ENCODE data around the gene ZNF70. TPM values are rescaled to one million over a fixed set of nuclear protein-coding genes. Genes with fewer than 3 reads are reported as not detected.

Gene ZNF70
- total RNA-seq, 1 donor from 2014 or later, result 3.2 TPM

DNA sequence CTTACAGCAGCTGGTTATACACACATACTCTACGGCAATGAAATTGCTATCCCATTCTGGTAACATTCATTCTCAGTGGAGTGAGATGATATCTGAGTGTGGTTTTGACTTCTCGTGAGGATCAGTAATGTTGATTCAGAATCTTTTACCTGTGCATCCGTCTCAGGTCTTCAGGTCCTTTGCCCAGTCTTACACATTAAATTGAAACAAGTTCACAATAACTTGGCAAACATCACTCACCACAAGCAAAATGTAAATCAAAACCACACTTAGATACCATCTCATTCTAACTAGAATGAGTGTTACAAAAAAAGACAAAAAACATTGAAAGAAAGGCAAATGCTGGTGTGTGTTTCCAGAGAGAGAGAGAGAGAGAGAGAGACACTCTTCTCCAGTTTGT, 46.1 kb downstream of the ZNF70 start:
- ATAC-seq (no peak), DNase-seq (ENCODE audit: missing footprints) (no peak)
- intact Hi-C loops (cut with DNase I), result no loop called here

DNA sequence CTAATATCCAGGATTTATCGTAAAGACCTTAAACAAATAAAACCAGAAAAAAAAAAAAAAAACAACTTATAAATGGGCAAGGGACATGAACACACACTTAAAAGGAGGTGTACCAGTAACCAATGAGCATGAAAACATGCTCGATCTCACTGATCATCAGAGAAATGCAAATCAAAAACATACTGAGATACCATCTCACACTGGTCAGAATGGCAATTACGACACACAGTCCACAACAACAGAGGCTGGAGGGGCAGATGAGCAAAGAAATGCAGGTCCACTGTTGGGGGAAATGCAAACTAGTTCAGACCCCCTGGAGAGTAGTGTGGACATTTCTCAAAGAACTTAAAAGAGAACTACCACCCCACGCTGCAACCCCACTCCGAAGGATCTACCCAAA, 46.9 kb downstream of the ZNF70 start:
- intact Hi-C loops (cut with DNase I), result no loop called here
- ATAC-seq (no peak), DNase-seq (ENCODE audit: missing footprints) (no peak)

DNA sequence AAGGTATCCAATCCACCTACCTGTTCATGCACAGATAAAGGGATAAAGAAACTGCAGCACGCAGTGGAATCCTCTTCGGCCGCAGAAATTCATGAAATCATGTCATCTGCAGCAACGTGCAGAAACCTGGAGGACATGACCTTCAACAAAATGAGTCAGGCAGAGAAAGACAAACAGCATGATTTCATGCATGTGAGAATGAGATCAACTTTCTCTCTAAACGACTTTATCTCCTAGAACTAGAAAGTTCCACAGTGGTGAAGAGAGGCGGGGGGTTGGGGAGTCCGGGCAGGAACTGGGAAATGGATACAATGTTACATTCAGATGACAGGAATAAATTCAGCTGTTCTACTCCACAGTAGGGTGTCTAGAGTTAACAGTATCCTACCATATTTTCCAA, 50.2 kb downstream of the ZNF70 start:
- no peak for ATAC-seq
- no peak for DNase-seq (ENCODE audit: missing footprints)
- intact Hi-C loops (cut with DNase I), result no loop called here

DNA sequence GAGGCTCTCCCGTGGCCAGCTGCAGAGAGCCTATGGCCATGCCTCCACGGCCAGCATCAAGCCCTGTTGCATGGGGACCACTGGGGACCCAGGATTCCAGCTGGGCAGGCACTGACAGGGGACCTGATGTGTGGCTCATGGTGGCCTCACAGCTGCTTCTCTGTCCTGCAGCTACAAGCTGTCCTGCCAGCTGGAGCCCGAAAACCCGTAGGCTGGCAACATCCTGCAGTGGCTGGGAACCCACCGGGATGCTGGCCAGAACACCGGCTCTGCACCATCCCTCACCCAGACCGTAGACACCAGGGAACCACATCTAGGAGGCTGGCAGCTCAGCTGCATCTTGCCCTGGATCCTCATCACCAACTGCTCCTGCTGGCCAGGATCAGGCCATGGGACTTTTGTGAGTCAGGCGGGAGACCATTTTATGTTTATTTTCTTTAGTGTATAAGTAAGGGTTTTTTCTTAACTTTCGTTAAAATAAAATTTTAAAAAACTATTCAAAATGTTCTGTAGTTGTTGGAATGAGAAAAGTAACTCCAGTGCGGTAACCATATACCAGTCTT, 52.2 kb downstream of the ZNF70 start:
- DNase-seq (ENCODE audit: missing footprints) (no peak), ATAC-seq (no peak)
- intact Hi-C loops (cut with DNase I), result no loop called here

DNA sequence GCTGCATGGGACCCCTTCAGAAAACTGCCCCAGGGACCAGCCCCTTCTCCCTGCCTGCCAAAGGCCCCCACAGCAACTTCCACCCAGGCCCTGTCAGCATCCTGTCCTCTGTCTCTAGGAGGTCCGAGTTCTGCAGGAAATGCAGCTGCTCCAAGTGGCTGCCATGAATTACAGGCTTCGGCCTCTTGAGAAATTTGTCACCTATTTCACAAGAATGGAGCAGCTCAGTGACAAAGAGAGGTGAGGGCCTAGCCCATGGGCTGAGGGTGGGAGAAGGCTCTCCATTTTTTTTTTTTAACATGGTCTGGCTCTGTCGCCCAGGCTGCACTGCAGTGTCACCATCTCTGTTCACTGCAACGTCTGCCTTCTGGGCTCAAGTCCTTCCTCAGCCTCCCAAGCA, 52.8 kb downstream of the ZNF70 start:
- ATAC-seq (no peak), DNase-seq (ENCODE audit: missing footprints) (no peak)
- intact Hi-C loops (cut with DNase I), result no loop called here

DNA sequence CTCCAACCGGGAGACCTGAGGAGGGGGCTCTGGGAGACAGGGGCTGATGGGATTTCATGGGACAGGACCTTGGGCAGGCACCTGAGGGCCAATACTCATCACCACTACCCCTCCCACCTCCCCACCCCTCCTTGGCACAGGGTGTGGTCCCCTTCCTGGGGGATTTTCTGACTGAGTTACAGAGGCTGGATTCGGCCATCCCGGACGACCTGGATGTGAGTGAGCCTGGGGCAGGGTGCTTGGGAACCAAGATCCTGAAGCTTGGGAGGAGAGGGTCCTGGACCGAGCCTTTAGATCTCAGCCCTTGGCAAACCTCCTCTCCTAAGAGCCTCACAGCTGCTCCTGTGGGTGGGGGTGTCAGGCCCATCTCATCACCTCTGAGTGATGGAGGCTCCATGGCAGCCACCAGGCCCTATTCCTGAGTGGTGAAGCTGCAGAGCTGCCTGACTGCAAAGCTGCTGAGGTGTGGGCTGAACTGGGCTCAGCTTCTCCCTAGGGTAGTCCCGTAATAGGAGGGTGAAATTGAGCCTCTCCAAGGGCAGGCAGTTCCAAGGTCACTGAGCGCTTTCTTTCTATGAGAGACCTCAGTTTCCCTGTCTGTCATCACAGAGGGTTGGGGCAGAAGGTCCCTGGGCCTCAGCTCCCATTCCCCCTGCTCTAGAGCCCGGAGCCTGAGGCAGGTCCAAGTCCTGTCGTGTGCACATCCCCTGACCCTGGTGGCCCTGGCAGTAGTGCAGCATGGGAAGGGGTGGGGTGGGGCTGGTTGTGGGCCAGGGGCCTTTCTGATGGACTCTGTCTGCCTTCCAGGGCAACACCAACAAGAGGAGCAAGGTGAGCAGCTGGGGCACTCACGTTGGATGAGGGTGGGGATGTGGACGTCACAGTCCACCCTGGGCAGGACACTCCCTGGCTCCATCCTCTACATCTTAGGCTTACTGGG, 53.6 kb downstream of the ZNF70 start:
- peak; percentile 31 for DNase-seq (ENCODE audit: missing footprints)
- no peak for ATAC-seq
- intact Hi-C loops (cut with DNase I), result no loop called here

DNA sequence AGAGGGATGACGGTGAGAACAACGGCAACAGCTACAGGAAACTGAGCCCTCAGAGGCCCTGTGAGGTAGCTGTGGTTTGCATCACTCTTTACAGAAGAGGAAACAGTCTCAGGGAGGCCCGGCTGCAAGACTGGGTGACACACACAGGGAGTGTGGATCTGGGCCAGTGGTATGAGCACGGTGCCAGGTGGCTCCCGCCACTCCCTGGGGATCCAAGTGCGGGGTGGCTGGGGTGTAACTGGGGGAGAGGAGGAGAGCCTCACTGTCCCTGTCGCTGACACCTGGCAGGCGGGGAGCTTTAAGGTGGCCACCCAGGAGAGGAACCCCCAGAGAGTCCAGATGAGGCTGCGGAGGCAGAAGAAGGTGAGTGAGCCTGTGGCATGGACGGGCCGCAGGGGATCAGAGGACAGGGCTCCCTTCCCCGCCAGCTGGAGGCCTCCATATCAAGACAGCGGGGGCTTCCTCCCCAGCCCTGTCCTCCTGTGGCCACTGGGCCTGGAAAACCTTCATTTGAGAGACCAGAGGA, 54.5 kb downstream of the ZNF70 start:
- intact Hi-C loops (cut with DNase I), result no loop called here
- ATAC-seq, result peak; percentile 50
- peak; percentile 76 for DNase-seq (ENCODE audit: missing footprints)

DNA sequence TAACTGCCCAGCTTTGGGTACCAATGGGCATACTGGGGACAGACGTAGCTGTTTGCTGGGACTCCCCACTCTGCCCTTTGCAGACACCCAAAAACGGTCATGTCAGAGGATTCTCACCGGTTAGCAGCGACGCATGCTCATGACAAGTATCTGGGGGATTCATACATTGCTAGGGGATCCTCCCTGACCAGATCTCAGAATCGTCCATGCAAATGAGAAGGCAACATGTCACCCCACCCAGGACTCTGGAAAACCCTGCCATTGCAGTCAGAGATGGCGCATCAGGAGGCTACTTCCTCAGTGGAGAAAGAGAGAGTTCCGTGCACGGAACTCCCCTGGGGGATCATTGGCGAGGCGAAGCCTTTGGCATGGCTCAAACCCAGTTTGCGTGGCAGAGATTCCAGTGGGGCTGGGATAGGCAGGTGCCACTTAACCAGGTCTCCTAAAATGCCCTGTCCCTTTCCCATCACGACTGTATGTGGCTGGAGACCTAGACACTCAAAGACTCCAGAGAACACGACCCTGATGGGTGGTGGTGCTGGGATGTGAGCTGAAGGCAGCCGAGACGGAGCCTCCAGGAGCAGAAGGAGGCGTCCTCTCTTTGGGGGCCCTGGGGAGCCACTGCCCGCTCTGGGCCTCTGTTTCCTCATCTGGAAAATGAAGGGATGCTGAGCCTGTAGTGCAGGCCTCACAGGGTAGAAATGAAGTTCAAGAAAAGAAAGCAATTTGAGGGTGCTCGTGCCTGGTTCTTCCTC, 55.2 kb downstream of the ZNF70 start:
- intact Hi-C loops (cut with DNase I), result no loop called here
- ATAC-seq (no peak), DNase-seq (ENCODE audit: missing footprints) (peak; percentile 3)

DNA sequence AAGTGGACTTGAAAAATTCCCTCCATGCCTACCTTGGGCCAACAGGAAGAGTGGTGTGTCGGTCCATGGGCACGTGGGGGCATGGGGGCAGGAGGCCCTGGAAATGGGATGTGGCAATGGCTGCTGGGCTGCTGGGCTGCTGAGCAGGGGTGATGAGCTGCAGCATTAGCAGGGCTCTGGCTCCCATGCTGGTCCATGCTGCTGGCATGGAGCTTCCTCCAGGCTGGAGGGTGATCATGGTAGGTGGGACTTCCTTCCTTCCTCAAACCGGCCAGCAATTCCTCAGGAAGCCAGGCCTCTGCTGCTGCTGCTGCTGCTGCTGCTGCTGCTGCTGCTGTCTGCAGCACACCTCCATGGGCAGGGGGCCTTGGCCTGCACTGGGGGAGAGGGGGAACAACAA, 55.8 kb downstream of the ZNF70 start:
- DNase-seq (ENCODE audit: missing footprints), result peak; percentile 46

DNA sequence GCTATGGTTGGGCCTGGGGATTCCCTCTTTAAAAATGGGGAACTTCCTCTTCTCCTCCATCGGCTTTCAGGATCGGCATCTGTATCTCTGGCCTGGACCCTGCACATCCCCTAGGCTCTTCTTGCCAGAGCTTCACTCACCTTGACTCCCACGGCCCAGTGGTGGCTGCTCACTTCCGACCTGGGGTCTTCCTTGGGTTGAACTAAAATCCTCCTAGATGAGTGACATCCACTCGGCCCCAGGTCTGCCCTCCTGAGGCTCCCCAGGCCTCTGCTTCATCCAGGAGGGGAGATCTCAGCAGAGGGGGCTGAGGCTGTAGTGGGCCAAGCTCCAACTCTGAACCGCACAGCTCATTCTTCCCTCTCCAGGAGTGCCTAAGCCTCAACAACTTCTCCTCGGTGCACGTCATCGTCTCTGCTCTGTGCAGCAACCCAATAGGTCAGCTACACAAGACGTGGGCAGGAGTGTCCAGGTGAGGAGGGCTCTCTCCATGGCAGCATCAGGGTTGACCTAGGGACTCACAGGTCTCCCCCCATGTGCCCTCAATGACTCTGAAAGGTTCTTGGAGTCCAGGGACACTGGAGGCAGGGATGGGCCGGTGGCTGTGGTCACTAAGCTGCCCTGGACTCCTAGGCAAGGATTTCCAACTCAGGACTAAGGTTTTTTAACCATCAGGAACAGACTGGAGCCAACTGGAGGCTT, 56.8 kb downstream of the ZNF70 start:
- intact Hi-C loops (cut with DNase I), result no loop called here
- ATAC-seq, result no peak
- DNase-seq (ENCODE audit: missing footprints), result peak; percentile 54

More for the DNA sequence above, 55.8 kb downstream of the ZNF70 start:
- intact Hi-C loops (cut with DNase I), result no loop called here
- ATAC-seq, result no peak

DNA sequence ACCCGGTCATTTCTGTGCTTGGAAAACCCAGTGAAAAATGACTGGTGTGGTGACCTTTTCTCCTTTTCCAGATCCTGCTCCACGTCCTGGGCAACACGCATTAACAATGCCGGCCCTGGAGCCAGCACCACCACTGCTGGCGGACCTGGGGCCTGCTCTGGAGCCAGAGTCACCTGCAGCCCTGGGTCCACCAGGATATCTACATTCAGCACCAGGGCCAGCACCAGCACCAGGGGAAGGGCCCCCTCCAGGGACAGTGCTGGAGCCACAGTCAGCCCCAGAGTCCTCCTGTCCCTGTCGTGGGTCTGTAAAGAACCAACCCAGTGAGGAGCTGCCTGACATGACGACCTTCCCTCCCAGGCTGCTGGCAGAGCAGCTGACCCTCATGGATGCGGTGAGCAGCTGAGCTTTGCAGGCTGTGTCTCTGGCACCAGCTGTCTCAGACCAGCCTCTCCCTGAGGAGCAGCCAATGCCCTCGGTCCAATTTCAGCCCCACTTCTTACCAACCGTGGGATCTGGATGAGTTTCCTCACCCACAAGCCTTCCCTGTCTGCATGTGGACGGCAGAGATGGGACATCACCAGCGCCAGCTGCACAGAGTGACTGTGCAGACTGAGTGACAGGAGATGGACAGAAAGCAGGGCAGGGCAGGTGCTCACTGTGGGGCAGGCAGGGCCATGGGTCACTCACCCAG, 58.2 kb downstream of the ZNF70 start:
- no peak for ATAC-seq
- peak; percentile 31 for DNase-seq (ENCODE audit: missing footprints)
- intact Hi-C loops (cut with DNase I), result no loop called here

DNA sequence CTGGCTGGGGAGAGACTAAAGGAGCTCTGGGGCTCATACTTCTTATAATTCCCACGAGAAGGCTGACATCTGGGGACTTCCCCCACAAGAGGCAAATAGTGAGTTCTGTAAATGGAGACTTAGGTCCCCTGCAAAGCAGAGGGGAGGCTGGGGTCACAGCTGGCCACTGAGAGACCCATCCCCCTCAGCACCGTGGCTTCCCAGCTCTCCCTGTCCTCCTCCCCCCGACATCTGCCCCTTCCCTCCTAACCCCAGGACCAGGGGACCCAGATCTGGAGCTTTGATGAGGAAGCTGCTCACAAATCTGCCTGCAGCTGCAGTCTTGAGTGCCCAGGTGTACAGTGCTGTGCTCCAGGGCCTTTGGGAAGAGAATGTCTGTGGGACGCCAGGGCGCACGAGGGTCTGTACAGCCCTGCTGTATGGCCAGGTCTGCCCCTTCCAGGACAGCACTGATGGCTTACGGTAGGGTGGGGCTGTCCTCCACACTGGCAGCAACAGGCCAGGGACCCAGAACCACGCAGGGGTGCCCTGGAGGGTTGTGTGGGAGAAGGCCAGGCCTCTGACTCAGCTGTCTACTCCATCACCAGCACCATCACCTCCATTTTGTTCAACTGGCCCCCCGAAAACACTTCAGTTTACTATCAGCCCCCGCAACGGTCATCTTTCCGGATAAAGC, 59.0 kb downstream of the ZNF70 start:
- ATAC-seq, result no peak
- intact Hi-C loops (cut with DNase I), result no loop called here
- DNase-seq (ENCODE audit: missing footprints), result peak; percentile 9

DNA sequence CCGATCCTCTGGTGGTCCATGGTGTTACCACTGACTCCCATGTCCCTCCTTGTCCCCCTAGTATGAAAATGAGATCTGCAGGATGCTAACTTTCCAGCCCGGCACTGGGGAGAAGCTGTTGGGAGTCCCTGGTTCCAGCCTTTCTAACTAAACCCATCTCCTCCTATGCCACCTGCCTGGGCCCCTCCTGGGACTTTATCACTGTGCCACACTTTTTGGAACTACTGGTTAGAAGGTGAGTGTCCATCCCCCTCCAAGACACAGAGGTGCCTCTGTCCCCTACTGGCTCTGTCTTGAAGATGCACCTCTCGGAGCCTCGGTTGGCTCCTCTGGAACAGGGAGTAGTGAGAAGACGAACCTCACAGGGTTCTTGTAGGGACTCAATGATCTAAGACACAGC, 60.2 kb downstream of the ZNF70 start, which contains the start of gene RGL4:
Gene RGL4, plus strand, starts transcription at position 301 of the 400 bp plus-strand sequence. CDS start 1,018 bp downstream, outside the sequence.
- DNase-seq (ENCODE audit: missing footprints) (peak; percentile 32), ATAC-seq (no peak)
- intact Hi-C loops (cut with DNase I), result no loop called here

DNA sequence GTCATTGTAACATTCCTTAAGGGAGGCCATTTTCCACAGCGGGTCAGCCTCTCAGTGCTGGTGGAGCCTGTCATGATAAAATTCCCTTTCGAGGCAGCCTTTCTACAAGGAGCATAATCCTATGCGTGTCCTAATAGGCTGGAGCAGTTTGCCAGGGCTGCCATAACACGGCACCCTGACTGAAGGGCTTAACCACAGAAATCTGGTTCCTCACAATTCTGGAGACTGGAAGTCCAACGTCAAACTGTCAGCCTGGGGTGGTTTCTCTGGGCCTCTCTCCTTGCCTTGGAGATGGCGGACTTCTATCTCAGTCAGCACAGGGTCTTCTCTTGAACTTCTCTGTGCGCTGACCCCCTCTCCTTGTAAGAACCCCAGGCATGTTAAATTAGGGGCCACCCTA, 61.5 kb downstream of the ZNF70 start:
- ATAC-seq, result no peak
- intact Hi-C loops (cut with DNase I), result no loop called here

More for the DNA sequence above, 61.5 kb downstream of the ZNF70 start:
- peak; percentile 33 for DNase-seq (ENCODE audit: missing footprints)

Measured in Right ventricle myocardium inferior (tissue), 1 donor.